Measurements from ENCODE around the gene GALK1. TPM values are rescaled to one million over a fixed set of nuclear protein-coding genes. Genes with fewer than 3 reads are reported as not detected.

The GALK1 gene
- total RNA-seq, 1 donor from 2014 or later: 33.0 TPM

- H3K27me3 Mint-ChIP-seq: no peaks in the 10 kb centered on the region
- DNase-seq (ENCODE audit: extremely low spot score, unreplicated experiment): no peak
- H3K4me1 Mint-ChIP-seq (ENCODE audit: unreplicated experiment): peaks cover 6% of the 10 kb centered on the region
- H3K9me3 Mint-ChIP-seq: no peaks in the 10 kb centered on the region
- peak overlapping the region; percentile 74 for H3K4me3 Mint-ChIP-seq
- H3K36me3 Mint-ChIP-seq: no peaks in the 10 kb centered on the region
- peak overlapping the region; percentile 33 for H3K27ac Mint-ChIP-seq
- TF ChIP-seq CTCF (conservative IDR thresholded peaks at IDR 0.05): no peak
Observed at GRCh38 chr17:75754378-75755204, 10.4 kb downstream of the GALK1 start.

GRCh38 chr17:75753514-75754377 lies 11.2 kb downstream of the GALK1 start:
- Mint-ChIP-seq H3K4me3 (no peak overlapping the region), H3K9me3 (no peaks in the 10 kb centered on the region), H3K27me3 (no peaks in the 10 kb centered on the region), H3K4me1 (ENCODE audit: unreplicated experiment) (peaks cover 6% of the 10 kb centered on the region), H3K27ac (no peak overlapping the region), H3K36me3 (no peaks in the 10 kb centered on the region)
- TF ChIP-seq CTCF (conservative IDR thresholded peaks at IDR 0.05): peak; percentile 70
- DNase-seq (ENCODE audit: extremely low spot score, unreplicated experiment): no peak

GRCh38 chr17:75752802-75753513 lies 12.0 kb downstream of the GALK1 start:
- no peak for DNase-seq (ENCODE audit: extremely low spot score, unreplicated experiment)
- no peak for TF ChIP-seq CTCF (conservative IDR thresholded peaks at IDR 0.05)
- no peaks in the 10 kb centered on the region for H3K9me3 Mint-ChIP-seq
- peaks cover 7% of the 10 kb centered on the region for H3K4me1 Mint-ChIP-seq (ENCODE audit: unreplicated experiment)
- H3K27ac Mint-ChIP-seq: no peak overlapping the region
- no peaks in the 10 kb centered on the region for H3K27me3 Mint-ChIP-seq
- no peaks in the 10 kb centered on the region for H3K36me3 Mint-ChIP-seq
- no peak overlapping the region for H3K4me3 Mint-ChIP-seq

- no peaks in the 10 kb centered on the region for H3K9me3 Mint-ChIP-seq
- H3K27ac Mint-ChIP-seq: no peak overlapping the region
- no peaks in the 10 kb centered on the region for H3K36me3 Mint-ChIP-seq
- no peak overlapping the region for H3K4me3 Mint-ChIP-seq
- H3K4me1 Mint-ChIP-seq (ENCODE audit: unreplicated experiment): peaks cover 11% of the 10 kb centered on the region
- no peaks in the 10 kb centered on the region for H3K27me3 Mint-ChIP-seq
- no peak for TF ChIP-seq CTCF (conservative IDR thresholded peaks at IDR 0.05)
- DNase-seq (ENCODE audit: extremely low spot score, unreplicated experiment): no peak
Observed at GRCh38 chr17:75752405-75752709, 12.6 kb downstream of the GALK1 start.

GRCh38 chr17:75751676-75752404 lies 13.2 kb downstream of the GALK1 start:
- H3K27ac Mint-ChIP-seq: no peak overlapping the region
- no peak for TF ChIP-seq CTCF (conservative IDR thresholded peaks at IDR 0.05)
- H3K36me3 Mint-ChIP-seq: no peaks in the 10 kb centered on the region
- no peaks in the 10 kb centered on the region for H3K9me3 Mint-ChIP-seq
- DNase-seq (ENCODE audit: extremely low spot score, unreplicated experiment): no peak
- no peak overlapping the region for H3K4me3 Mint-ChIP-seq
- no peaks in the 10 kb centered on the region for H3K27me3 Mint-ChIP-seq
- peaks cover 11% of the 10 kb centered on the region for H3K4me1 Mint-ChIP-seq (ENCODE audit: unreplicated experiment)
